ENCODE data around the gene SH3RF1.

GRCh38 chr4:169219440-169219839, 51.3 kb downstream of the SH3RF1 start:
- TF ChIP-seq, protein P1, sequence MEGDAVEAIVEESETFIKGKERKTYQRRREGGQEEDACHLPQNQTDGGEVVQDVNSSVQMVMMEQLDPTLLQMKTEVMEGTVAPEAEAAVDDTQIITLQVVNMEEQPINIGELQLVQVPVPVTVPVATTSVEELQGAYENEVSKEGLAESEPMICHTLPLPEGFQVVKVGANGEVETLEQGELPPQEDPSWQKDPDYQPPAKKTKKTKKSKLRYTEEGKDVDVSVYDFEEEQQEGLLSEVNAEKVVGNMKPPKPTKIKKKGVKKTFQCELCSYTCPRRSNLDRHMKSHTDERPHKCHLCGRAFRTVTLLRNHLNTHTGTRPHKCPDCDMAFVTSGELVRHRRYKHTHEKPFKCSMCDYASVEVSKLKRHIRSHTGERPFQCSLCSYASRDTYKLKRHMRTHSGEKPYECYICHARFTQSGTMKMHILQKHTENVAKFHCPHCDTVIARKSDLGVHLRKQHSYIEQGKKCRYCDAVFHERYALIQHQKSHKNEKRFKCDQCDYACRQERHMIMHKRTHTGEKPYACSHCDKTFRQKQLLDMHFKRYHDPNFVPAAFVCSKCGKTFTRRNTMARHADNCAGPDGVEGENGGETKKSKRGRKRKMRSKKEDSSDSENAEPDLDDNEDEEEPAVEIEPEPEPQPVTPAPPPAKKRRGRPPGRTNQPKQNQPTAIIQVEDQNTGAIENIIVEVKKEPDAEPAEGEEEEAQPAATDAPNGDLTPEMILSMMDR (IDR thresholded peaks at IDR 0.05; ENCODE audit: low read depth, low read length, poor library complexity, severe bottlenecking): no peak
- TF ChIP-seq EZH2phosphoT487 (IDR thresholded peaks at IDR 0.05; ENCODE audit: borderline replicate concordance, low read length): no peak

Data from DOHH2 (cell line).